Rectal smooth muscle tissue (tissue), 1 donor: ENCODE measurements around the gene PTDSS2.
"Not testable (repeated sequence)": the region's sequence is repeated elsewhere in the genome, so short reads cannot be mapped to it uniquely, and the experiment has no call there.

ENCODE experiments used
- H3K27ac ChIP-seq: one replicate; pipeline ENCODE4 v1.7.0; 2013; ENCODE audit warnings: low read depth, low read length, inconsistent platforms
- H3K27me3 ChIP-seq: one replicate; pipeline ENCODE4 v1.7.0; 2013; ENCODE audit warnings: low read length; ENCODE audit not compliant: control insufficient read depth, insufficient read depth
- H3K36me3 ChIP-seq: one replicate; pipeline ENCODE4 v1.7.0; 2013; ENCODE audit warnings: low read length; ENCODE audit not compliant: control insufficient read depth, insufficient read depth
- H3K4me1 ChIP-seq: one replicate; pipeline ENCODE4 v1.7.0; 2013; ENCODE audit warnings: low read length; ENCODE audit not compliant: control insufficient read depth, insufficient read depth
- H3K4me3 ChIP-seq: one replicate; pipeline ENCODE4 v1.7.0; 2013; ENCODE audit warnings: low read length
- H3K9ac ChIP-seq: one replicate; pipeline ENCODE4 v1.7.0; 2013; ENCODE audit warnings: low read length

The PTDSS2 gene

GRCh38 chr11:429391-429790, 20.7 kb upstream of the PTDSS2 start:
- Histone ChIP-seq H3K4me1 (no peaks in the 10 kb centered on the region), H3K27ac (no peak overlapping the region), H3K9ac (no peak overlapping the region), H3K36me3 (no peaks in the 10 kb centered on the region), H3K27me3 (peaks cover 3% of the 10 kb centered on the region), H3K4me3 (no peak overlapping the region)

- Histone ChIP-seq H3K9ac (no peak overlapping the region), H3K27me3 (peaks cover 3% of the 10 kb centered on the region), H3K36me3 (no peaks in the 10 kb centered on the region), H3K27ac (no peak overlapping the region), H3K4me3 (no peak overlapping the region), H3K4me1 (no peaks in the 10 kb centered on the region)
Observed at GRCh38 chr11:429931-430456, 20.1 kb upstream of the PTDSS2 start.

GRCh38 chr11:431921-432320, 18.2 kb upstream of the PTDSS2 start:
- no peaks in the 10 kb centered on the region for H3K4me1 ChIP-seq
- H3K9ac ChIP-seq: no peak overlapping the region
- H3K36me3 ChIP-seq: no peaks in the 10 kb centered on the region
- no peak overlapping the region for H3K27ac ChIP-seq
- H3K27me3 ChIP-seq: peaks cover 3% of the 10 kb centered on the region
- H3K4me3 ChIP-seq: no peak overlapping the region

- Histone ChIP-seq H3K4me3 (no peak overlapping the region), H3K27ac (no peak overlapping the region), H3K36me3 (no peaks in the 10 kb centered on the region), H3K4me1 (no peaks in the 10 kb centered on the region), H3K9ac (no peak overlapping the region), H3K27me3 (peaks cover 3% of the 10 kb centered on the region)
Observed at GRCh38 chr11:432501-433100, 17.5 kb upstream of the PTDSS2 start.

GRCh38 chr11:433111-433510, 17.0 kb upstream of the PTDSS2 start:
- Histone ChIP-seq H3K36me3 (no peaks in the 10 kb centered on the region), H3K27me3 (peaks cover 3% of the 10 kb centered on the region), H3K9ac (no peak overlapping the region), H3K4me1 (no peaks in the 10 kb centered on the region), H3K4me3 (no peak overlapping the region), H3K27ac (no peak overlapping the region)

GRCh38 chr11:433641-434040, 16.4 kb upstream of the PTDSS2 start:
- no peak overlapping the region for H3K27ac ChIP-seq
- no peaks in the 10 kb centered on the region for H3K36me3 ChIP-seq
- H3K4me3 ChIP-seq: no peak overlapping the region
- H3K27me3 ChIP-seq: peaks cover 3% of the 10 kb centered on the region
- no peak overlapping the region for H3K9ac ChIP-seq
- H3K4me1 ChIP-seq: no peaks in the 10 kb centered on the region

- H3K27ac ChIP-seq: no peak overlapping the region
- no peaks in the 10 kb centered on the region for H3K4me1 ChIP-seq
- peaks cover 3% of the 10 kb centered on the region for H3K27me3 ChIP-seq
- no peaks in the 10 kb centered on the region for H3K36me3 ChIP-seq
- H3K9ac ChIP-seq: no peak overlapping the region
- H3K4me3 ChIP-seq: no peak overlapping the region
Observed at GRCh38 chr11:434496-434895, 15.6 kb upstream of the PTDSS2 start.

- not testable (repeated sequence) for H3K9ac ChIP-seq, H3K4me1 ChIP-seq, H3K27me3 ChIP-seq, H3K27ac ChIP-seq, H3K4me3 ChIP-seq, H3K36me3 ChIP-seq
Observed at GRCh38 chr11:434999-435740, 14.9 kb upstream of the PTDSS2 start.

- Histone ChIP-seq H3K4me1 (no peaks in the 10 kb centered on the region), H3K9ac (no peak overlapping the region), H3K36me3 (no peaks in the 10 kb centered on the region), H3K27me3 (peaks cover 1% of the 10 kb centered on the region), H3K4me3 (no peak overlapping the region), H3K27ac (no peak overlapping the region)
Observed at GRCh38 chr11:437228-437870, 12.7 kb upstream of the PTDSS2 start.

- no peaks in the 10 kb centered on the region for H3K36me3 ChIP-seq
- H3K4me3 ChIP-seq: no peak overlapping the region
- H3K27me3 ChIP-seq: no peaks in the 10 kb centered on the region
- no peak overlapping the region for H3K27ac ChIP-seq
- no peaks in the 10 kb centered on the region for H3K4me1 ChIP-seq
- H3K9ac ChIP-seq: no peak overlapping the region
Observed at GRCh38 chr11:438101-438844, 11.8 kb upstream of the PTDSS2 start.

GRCh38 chr11:439315-440064, 10.6 kb upstream of the PTDSS2 start:
- Histone ChIP-seq H3K27me3 (no peaks in the 10 kb centered on the region), H3K36me3 (no peaks in the 10 kb centered on the region), H3K4me3 (no peak overlapping the region), H3K9ac (no peak overlapping the region), H3K4me1 (no peaks in the 10 kb centered on the region), H3K27ac (no peak overlapping the region)
